HL-60 (cell line): ENCODE data around the gene ZNF275.

Source experiments
- DNase-seq, 2 experiments: peaks; one replicate each; pipeline ENCODE4 v3.0.0-alpha.2; 2010 to 2020; ENCODE audit warnings: low read depth in 1 of 2, low spot score in 1 of 2
- H3K27ac ChIP-seq: fragments of 250-450 bp; sonication (Bioruptor Pico); replicated peaks from 2 replicates; pipeline ENCODE4 v1.5.1; 2020; ENCODE audit warnings: mild to moderate bottlenecking, moderate library complexity
- H3K27me3 ChIP-seq: fragments of 250-450 bp; sonication (Bioruptor Pico); 2 replicates; pipeline ENCODE4 v1.5.1; 2021; ENCODE audit warnings: mild to moderate bottlenecking, moderate library complexity; ENCODE audit not compliant: insufficient read depth, poor library complexity, severe bottlenecking
- H3K4me3 ChIP-seq: replicated peaks from 2 replicates; pipeline ENCODE4 v1.5.1; 2011; ENCODE audit warnings: mild to moderate bottlenecking, control low read depth, low read length; ENCODE audit not compliant: insufficient read depth
- GABPA ChIP-seq: IDR thresholded peaks from 2 replicates; pipeline ENCODE4 v1.6.1; 2012; ENCODE audit warnings: low read depth
- POLR2AphosphoS5 ChIP-seq: IDR thresholded peaks from 2 replicates; pipeline ENCODE4 v1.6.1; 2012; ENCODE audit warnings: low read depth
- REST ChIP-seq: IDR thresholded peaks from 2 replicates; pipeline ENCODE4 v1.6.1; 2012; ENCODE audit warnings: low read depth; ENCODE audit not compliant: insufficient replicate concordance
- SPI1 ChIP-seq: IDR thresholded peaks from 2 replicates; pipeline ENCODE4 v1.6.1; 2012; ENCODE audit warnings: low read depth, mild to moderate bottlenecking, borderline replicate concordance
- TF ChIP-seq, protein P1 (sequence below): IDR thresholded peaks from one replicate; pipeline ENCODE4 v1.5.1; 2011; ENCODE audit warnings: low read length, control low read depth, inconsistent platforms; ENCODE audit not compliant: insufficient read depth

ZNF275 gene

DNA sequence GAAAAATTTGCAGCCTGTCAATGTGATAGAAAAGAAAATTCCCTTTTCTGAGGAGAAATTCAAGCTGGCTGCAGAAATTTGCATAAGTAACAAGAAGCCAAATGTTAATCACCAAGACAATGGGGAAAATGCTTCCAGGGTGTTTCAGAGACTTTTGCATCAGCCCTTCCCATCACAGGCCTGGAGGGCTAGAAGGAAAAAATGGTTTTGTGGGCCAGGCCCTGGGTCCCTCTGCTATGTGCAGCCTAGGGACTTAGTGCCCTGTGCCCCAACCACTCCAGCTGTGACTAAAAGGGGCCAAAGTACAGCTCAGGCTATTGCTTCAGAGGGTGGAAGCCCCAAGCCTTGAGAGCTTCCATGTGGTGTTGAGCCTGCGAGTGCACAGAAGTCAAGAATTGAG, 23.9 kb downstream of the ZNF275 start:
- H3K27ac ChIP-seq = no peak overlapping the region
- no peak for TF ChIP-seq GABPA
- no peak for TF ChIP-seq POLR2AphosphoS5
- TF ChIP-seq, protein P1, sequence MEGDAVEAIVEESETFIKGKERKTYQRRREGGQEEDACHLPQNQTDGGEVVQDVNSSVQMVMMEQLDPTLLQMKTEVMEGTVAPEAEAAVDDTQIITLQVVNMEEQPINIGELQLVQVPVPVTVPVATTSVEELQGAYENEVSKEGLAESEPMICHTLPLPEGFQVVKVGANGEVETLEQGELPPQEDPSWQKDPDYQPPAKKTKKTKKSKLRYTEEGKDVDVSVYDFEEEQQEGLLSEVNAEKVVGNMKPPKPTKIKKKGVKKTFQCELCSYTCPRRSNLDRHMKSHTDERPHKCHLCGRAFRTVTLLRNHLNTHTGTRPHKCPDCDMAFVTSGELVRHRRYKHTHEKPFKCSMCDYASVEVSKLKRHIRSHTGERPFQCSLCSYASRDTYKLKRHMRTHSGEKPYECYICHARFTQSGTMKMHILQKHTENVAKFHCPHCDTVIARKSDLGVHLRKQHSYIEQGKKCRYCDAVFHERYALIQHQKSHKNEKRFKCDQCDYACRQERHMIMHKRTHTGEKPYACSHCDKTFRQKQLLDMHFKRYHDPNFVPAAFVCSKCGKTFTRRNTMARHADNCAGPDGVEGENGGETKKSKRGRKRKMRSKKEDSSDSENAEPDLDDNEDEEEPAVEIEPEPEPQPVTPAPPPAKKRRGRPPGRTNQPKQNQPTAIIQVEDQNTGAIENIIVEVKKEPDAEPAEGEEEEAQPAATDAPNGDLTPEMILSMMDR = no peak
- TF ChIP-seq REST = no peak
- no peak for TF ChIP-seq SPI1
- no peak overlapping the region for H3K4me3 ChIP-seq
- H3K27me3 ChIP-seq = no peaks in the 10 kb centered on the region
- no peak for DNase-seq

DNA sequence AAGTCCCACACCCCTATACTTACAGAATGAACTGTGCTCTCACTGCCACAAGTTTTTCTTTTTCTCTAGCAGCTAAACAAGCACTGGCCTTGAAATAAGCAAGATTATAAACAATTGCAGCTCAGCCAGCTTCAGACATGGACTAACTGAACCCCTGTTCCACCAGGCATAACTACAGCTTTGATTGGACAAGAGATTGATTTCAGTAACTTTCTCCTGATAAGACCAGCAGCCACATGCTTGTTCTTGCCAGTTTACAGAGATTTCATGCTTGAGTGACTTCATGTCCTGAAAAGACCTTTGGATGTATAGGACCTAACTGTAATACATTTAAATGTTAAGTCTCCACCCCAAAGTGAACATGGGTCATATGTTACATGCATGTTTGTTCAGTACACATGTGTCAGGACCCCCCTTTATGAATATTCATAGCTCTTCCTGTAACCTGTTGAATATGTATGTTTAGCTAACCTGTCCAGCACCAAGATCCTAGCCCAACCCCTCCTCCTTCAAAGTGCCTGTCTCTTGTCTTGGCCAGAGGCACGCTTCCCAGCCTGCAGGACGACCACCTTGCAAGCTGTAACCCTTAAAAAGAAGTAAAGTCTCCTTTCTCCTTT, 27.9 kb downstream of the ZNF275 start:
- TF ChIP-seq, protein P1 = no peak
- TF ChIP-seq SPI1 (no peak), GABPA (no peak), POLR2AphosphoS5 (no peak), REST (no peak)
- H3K27me3 ChIP-seq = no peaks in the 10 kb centered on the region
- H3K27ac ChIP-seq = no peak overlapping the region
- no peak for DNase-seq
- no peak overlapping the region for H3K4me3 ChIP-seq

GRCh38 chrX:153365670-153366069, 31.7 kb downstream of the ZNF275 start:
- Histone ChIP-seq H3K27me3 (no peaks in the 10 kb centered on the region), H3K4me3 (no peak overlapping the region), H3K27ac (no peak overlapping the region)
- TF ChIP-seq GABPA (no peak), POLR2AphosphoS5 (no peak), SPI1 (no peak), REST (no peak)
- TF ChIP-seq, protein P1 = no peak
- DNase-seq = no peak
